NCI-H1930 (cell line): Measurements from ENCODE around the gene PDIA5.

Experiments used
- DNase-seq, 2 experiments: peaks; one replicate each; lab custom pipeline; 2025; lab: John Stamatoyannopoulos, UW

PDIA5 gene

DNA sequence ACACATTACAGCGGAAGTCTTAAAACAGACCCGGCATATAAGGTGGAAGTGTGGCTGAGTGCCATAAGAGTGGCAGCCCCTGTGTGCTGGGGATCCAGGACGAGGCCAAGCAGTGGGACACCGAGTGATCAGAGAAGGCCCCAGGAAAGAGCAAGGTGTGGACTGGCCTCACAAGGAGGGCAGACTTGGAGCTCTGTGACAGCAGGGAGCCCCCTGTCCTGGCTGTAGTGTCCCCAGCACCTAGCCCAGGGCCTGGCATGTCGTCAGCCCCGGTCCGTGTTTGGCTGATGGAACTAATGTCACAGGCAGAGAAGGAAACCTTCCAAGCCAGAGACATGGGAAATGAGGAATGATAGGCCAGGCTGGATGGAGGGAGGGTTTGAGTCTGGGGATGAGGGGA lies 4.8 kb downstream of the PDIA5 start:
- DNase-seq = no peak

DNA sequence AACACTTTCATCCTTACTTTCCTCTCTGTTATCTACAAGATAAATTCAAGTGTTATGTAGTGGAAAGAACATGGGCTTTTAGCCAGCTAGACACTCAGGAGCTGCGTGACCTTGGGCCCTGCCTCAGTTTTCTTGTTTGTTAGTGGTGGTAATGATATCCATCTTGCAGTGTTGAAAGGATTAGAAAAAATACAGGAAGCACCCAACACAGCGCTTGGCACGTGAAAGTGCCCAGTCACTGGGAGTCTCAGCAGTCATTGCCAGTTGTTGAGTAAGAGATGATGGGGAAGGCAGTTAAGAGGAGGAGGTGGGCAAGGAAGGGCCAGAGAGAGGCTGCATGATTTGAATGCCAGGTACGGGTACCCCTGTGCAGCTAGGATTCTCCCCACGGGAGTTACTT lies 5.3 kb downstream of the PDIA5 start:
- no peak for DNase-seq

DNA sequence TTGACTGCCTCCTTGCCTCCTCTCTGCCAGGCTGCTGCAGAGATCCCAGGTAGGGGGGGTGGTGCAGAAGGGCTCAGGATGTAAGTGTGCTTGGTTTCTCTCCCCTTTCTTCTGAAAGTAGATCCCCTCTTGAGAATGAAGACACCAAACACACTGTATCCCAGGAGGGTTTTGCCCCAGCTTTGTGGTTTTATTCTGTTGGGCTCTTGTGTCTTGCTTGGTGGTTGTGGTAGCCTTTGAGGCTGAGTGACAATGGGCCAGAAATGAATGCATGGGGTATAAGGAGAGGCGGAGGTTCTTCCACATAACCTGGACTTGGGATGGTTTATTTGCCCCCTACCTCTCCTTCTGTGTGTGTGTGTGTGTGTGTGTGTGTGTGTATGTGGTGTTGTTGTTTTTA lies 5.7 kb downstream of the PDIA5 start:
- no peak for DNase-seq

DNA sequence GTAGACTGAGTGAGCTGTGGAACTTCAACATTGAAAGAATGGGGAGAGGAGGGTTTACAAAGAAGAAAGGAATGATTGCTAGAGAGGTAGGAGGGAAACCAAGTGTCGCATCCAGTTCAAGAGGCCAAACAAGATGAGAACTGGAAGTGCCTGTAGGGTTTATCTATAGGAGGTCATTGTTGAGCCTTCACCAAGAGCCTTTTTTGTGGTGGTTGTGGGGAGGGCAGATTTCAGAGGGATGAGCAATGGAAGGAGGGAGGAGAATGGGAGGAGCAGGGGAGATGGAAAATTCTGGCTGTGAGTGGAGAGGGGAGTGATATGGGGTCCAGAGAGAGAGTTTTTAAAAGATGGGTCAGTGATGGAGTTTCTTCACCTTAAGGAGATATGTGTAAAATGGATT lies 8.5 kb downstream of the PDIA5 start:
- DNase-seq = no peak

DNA sequence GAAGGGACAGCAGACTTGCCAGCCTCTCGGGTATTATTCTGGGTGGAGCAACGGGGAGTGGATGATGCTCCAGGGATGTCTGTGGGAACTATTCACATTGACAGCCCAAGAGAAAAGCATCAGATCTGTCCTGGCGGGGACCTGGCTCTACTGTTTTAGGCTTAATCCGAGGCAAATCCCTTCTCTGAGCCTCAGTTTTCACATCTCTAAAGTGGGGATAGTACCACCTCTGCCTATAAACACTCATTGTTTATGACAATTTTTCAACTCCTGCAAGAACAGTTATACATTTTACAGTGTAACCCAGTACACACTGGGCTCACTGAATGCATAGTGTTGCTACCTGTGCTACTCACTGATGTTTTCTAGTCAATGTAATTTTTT lies 9.3 kb downstream of the PDIA5 start:
- no peak for DNase-seq

DNA sequence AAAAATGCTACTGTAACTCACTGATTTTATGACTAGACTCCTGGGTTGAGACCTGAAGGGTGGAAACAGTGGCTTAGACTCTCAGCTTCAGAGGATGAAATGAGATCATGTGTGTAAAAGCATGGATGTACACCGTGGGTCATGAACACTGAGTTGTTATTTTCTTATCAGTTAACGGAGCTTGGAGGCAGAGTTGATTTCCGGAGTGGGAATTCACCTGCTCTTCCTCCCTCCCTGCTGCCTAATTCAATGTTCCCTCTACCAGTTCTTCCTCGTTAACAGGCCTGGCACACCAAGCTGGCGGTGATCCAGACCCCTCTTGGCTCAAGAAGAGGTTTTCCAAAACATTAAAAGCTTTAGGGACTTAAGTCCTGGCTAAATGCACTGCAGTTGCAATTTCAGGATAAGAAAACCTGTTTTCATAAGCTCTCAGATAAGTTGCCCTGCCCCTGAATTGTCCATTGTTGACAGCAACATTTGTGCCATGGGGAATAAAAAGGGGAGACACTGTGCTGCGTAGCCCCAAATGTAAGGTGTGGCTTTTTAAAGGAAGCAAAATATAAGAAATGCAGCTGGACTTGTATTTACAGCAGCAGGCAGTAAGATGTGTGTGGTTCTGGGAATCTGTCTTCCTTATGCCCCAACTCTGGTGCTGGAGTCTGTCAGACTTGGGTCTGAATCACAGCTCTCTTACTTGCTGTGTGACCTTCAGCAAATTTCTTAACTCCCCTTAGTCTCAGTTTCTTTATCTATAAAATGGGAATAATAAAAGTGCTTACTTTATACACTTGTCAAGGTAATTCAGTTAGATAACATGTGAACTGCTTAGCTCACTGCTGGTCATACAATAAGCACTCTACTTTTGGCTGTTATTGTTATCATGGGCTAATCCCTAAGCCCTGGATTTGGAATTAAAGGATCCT lies 9.9 kb downstream of the PDIA5 start:
- no peak for DNase-seq

DNA sequence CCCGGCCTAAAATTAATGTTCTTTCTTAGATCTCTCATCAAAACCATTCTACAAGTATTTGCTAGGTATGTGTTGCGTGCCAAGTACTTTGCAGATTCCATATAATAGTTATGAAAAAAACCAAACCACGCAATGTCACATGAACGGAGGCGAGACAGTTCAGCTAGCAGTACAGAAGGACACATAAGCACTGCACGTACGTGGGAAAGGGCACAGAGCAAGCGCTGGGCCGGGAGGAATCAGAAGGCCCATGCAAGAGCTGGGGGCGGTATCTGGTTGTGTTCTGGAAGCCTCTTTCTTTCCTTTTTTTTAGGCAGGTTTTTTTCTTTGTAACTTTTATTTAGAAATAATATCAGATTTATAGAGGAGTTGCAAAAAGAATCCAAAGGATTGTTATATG lies 11.3 kb downstream of the PDIA5 start:
- DNase-seq = no peak

DNA sequence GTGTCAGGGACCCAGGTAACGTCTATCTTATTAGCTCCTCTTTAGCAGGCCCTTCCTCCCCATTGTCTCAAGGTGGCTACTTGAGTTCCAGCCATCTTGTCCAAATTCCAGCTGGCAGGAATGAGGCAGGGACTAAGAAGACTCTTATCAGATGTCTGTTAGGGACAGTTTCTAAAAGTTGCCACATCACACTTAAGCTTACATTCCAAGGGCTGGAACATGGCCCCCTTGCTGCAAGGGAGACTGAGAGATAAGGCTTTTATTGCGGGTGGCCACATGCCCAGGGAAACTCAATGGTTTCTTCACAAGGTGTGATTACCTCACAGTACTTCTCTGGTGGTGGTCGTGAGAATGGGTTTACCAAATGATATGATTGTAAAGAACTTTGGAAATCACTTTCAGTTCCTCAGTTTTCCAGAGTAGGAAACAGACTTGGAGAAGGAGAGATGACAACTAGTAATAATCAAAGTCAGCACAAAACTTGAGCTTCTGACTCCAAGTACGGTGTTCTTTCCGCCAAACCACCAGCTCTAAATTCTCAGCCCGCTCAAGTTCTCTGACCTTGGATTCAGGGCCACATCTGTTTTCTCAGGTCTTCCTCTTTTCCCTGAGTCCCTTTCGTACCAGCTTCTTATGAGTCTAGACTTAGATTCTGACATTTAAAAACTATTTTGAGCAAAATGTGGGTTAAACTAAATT lies 14.2 kb downstream of the PDIA5 start:
- no peak for DNase-seq

DNA sequence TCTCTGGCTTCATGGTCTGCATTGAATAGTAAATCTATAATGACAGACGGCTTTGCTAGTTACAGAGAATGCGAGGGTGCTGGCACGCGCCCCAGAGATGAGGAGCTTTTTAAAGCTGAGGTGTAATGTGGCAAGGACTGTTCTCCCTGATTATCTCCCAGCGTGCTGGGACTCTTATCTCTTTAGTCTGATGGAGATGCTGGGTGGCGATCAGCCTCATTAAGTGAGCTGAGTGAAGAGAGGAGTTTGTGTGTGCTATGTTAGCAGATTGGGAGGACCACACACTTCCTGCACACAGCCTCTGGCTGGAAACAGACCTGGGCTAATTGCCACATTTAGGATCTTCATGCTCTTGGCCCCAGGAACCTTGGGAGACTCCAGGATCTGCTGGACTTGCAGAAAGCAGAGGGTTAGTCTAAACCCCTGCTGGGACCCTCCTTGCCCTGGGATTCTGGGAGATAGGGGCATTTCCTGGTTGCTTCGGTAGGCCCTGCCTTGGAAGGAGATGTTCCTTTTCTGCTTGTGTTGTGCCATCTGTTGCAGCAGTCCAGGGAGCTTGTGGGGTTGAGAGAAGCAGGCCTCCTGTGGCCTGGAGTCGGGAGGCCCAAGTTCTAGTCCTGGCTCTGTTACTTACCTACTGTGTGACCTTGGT lies 15.0 kb downstream of the PDIA5 start:
- no peak for DNase-seq

DNA sequence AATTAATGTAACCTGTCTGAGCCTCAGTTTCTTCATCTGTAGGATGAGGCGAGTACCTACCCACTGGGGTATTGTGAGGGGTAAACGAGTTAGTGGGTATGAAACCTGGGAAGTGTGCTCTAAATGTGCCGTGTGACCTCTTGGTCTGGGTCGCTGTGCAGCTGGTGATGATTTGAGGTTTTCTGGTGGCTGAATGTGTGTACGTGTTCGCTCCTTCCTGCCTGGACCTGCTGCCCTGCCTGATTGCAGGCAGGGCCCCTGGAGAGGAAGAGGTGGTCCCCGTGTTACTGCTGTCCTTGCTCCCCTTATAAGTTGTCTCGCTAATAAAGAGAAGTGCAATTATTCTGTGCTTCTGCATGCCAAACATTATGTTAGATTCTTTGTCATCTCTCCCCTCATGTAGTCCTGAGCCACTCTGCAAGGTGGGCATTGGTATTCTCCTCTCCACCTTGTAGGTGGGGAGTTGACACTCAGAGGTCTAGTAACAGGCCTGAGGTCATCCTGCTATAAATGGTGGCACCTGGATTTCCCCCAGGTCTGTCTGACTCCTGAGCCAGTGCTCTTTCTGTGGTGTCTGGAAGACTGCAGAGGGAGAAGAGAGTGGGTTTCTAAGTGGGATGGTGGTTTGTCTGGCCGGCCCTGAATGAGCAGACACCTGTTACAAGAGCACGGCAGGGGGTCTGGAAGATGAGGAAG lies 15.7 kb downstream of the PDIA5 start:
- DNase-seq = no peak

DNA sequence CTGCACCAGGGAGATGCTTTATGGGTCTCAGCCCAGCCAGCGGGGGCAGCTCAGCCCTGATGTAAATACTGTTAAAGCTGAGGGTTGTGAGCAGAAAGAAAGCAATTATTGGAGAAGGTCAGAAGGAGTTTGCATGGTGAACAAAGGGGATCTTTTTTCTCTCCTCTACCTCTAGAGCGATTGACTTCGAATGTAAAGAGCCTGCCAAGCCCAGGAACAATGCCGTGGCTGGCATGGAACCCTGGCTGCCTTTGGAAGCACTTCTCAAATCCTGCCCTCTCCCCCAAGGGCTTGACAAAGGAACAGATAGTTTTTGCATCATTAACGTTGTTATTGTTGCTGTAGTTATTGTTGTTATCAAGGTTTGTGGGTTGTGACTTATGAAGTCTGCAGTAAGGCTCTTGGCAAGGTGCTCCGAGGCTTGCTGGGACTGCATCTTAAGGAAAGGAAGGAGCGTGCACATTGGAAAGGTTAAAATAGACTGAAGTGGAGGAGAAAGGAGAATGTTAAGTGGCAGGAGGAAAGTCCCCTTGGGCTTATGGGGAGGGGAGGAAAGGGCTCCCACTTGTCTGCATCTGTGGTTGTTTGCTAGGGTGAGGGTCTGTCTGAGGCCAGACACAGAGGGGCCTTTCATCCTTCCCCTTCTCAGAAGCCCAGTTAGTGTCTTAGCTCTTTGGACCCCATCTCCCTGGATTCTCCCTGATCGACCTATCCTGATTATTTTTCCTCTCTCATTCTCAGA lies 16.7 kb downstream of the PDIA5 start:
- DNase-seq = no peak

DNA sequence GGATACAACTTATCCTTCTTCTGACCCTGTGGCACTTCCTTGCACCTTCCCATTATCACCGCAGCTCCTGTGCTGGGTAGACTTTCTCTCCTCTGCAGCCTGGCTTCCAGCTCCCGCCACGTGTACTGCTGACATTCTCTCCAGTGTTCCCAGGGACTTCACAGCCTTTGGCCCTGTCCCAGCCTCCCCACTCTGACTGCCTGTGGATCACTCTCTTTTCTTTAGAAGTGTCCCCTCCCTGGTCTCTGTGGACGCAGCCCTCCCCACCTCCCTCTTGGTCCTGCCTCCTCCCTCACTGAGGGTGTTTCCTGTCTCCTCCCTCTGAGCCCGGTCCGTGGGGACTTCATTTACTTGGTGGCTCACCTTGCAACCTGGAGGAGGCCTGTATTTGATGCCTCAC lies 17.4 kb downstream of the PDIA5 start:
- DNase-seq = no peak

DNA sequence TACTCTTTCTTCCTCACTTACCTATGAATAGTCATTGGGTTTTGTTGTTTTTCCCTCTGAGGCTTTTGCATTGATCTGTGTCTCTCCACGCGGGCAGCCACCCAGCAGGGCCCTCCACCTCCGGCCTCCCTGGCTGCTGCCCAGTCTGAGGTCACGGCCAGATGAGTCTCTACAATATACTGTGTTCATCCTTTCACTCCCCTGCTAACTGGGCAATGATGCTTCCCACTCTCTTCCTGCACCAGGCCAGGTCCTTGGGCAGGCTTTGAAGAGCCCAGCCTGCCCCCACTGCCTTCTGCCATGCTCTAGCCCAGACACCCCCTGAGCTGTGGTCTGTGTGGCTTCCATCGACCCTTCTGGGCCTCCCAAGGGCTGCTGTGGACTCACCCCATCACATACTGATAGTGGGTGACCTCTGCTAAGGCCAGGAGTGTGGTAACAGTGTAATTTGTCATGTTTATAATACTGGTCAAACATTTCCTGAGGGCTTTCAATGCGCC lies 18.0 kb downstream of the PDIA5 start:
- no peak for DNase-seq

DNA sequence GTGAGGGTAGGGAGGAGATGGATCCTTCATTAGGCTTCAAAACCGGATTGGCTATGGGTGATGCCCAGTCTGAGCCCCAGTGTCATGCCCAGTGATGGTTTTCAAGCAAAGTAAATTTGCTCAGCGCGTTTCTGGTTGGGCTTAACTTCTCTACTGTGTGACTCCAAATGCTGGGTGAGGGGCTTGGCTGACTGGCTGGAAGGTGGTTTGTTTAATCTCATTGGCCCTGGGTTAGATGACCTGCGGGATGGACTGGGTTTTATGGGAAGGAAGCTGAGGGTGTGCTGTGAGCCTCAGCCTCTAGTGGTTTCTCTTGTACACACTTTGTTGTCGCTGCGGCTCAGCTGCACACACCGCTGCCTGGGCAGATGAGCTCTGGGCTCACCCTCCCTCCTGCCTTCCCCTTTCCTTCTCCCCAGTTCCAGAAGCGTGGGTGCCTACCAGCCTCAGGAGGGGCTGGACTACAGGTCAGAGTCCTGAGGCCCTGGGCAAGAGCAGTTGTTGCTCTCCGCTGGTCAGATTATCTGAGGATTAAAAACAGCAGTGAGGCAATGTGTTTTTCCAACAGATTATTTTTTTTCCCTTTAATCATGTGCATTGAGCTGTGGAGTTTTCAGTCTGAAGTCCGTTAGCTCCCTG lies 18.6 kb downstream of the PDIA5 start:
- no peak for DNase-seq

DNA sequence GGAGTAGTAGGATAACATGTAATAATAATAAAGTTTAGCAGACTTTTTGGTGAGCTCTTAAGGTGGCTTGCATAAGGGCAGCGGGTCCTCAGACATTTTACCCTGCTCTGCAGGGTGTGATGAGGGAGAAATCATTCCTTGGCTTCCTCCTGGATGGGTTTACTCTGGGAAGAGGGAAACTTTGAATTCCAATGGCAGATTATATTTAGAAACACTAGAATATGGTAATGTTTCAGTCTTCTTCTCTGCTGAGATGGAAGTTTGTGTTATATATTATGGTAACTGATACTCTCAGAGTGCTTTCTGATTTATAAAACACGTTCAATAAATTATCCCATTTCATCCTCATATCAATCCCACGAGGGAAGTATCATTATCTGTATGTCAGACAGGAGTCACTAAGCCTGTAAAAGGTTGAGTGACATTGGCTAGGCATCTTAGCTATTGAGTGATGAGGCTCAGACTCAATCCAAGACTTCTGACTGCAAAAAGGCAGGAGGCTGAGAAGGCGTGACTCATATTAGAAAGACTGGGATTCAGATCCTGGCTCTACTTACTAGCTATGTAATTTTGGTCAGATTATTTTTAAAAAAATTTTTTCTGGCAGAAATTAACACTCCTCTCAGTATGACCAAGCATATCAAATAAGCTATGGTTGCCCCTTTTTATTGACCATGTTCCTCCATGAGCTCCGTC lies 19.3 kb downstream of the PDIA5 start:
- DNase-seq = no peak

DNA sequence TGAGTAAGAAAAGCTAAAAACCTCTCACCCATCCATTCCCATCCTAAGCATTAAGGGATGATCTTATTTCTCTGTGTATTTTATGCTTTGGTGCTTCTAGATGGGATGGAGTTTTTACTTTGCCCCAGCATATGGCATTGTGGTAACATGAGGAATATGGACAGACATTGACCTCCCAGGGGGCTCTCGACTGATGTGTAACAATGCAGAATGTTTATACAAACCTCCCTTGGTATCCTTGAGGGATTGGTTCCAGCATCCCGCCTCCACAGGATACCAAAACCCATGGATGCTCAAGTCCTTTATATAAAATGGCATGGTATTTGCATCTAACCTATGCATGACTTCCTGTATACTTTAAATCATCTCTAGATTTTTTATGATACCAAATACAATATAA lies 21.6 kb downstream of the PDIA5 start:
- no peak for DNase-seq

DNA sequence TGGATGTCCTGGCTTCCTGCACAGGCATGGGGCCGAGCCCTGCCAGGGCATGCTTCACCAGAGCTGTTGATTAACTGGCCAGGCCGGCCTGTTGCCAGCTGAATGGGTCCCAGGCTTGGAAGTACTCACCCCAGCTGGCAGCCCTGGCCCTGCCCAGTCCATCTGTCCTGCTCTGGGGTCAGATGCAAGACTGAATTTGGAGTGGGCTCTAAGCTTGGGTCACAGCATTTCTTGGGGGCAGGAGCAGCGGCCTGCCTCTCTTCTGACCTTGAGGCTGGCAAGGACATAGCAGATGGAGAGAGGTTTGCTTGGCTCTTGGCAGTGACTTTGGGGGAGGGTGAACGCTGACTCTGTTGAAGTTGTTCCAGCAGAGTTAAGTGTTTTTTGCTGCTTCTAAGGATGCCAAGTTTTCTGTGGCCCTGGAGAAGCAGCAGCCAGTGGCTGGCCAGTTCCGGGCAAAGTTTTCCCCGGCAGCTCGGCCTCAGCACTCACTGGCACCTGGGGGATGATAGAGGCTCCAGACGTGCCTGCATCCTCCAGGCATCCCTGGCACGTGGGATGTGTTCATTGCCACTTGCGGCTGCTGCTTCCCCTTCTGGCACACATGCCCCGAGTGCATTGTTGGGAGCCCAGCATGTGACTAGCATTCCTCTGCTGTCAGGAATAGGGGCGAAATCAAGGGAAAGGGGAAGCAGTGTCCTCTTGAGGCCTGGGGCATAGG lies 22.9 kb downstream of the PDIA5 start:
- no peak for DNase-seq

DNA sequence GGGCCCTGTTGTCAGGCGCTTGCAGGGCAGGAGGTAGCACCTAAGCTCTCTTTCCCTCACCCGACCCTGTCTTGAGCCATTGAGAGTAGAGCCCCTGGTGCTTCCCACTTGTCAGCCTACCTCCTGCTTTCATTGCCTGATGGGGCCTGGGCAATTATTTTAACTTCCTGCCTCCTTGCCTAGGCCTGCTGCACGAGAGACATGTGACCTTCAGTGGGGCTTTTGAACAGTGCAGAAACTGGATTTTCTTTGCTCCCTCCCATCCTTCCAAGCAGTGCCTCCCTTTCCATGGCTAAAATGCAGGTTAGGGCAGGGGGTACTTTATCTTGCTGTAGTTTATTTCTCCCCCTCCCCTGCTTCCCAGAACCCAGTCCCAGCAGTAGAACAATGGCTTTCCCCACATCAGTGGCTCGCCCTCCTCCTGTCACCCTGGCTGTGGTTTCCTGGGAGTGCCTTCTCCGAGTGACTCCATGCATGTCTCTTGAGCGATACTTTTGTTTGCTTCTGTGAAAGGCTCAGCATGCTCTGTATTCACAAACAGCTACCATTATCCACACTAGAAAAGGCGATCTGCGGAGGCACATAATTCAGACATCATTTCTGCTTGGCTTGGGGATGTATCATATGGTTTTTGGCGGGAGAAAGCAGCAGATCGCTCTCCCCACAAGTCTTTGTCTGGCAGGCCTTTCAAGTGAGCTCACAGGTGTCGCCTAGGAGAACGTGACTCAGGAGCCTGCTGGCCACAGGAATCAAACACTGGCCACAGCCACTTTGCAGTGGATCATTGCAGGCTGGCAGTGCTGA lies 24.1 kb downstream of the PDIA5 start:
- no peak for DNase-seq

DNA sequence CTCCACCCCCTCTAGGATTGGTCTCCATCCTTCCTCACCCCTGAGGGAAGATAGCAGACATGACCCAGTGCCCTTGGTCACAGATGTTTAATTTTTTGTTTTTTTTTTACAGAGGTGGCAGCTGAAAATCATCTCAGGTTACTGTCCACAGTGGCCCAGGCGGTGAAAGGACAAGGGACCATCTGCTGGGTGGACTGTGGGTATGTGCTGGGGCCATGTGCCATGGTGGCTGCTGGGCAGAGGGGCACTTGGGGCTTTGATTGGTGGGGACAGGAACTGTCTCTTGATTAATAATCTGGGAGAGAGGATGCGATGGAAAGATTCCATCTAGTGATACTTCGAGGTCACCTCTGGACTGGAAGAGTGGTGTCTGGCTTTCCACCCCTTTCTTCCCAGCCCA lies 25.4 kb downstream of the PDIA5 start:
- DNase-seq = no peak
